Neural cell (in vitro differentiated cells): ENCODE data around the gene FBLN5.

Experiments
- CTCF ChIP-seq: fragments of 450-650 bp; IDR thresholded peaks from 2 replicates; pipeline ENCODE4 v1.5.1; 2014; ENCODE audit warnings: antibody characterized with exemption, mild to moderate bottlenecking, moderate library complexity; ENCODE audit not compliant: poor library complexity, severe bottlenecking
- EP300 ChIP-seq: fragments of 450-650 bp; conservative IDR thresholded peaks from 2 replicates; pipeline ENCODE4 v1.6.1; 2014; ENCODE audit warnings: antibody characterized with exemption, mild to moderate bottlenecking, moderate library complexity; ENCODE audit not compliant: poor library complexity, severe bottlenecking
- EZH2 ChIP-seq: fragments of 200-600, 300-800 bp; shearing (Covaris generic), sonication (generic); IDR thresholded peaks from 2 replicates; pipeline ENCODE4 v1.6.1; 2014; ENCODE audit warnings: antibody characterized with exemption, low read length, borderline replicate concordance, mild to moderate bottlenecking; ENCODE audit not compliant: insufficient read depth, poor library complexity, severe bottlenecking
- MXI1 ChIP-seq: fragments of 450-650 bp; conservative IDR thresholded peaks from 2 replicates; pipeline ENCODE4 v1.6.1; 2014; ENCODE audit warnings: antibody characterized with exemption, mild to moderate bottlenecking; ENCODE audit not compliant: poor library complexity, severe bottlenecking
- POLR2AphosphoS5 ChIP-seq: IDR thresholded peaks from 2 replicates; pipeline ENCODE4 v1.6.1; 2012
- RAD21 ChIP-seq: fragments of 450-650 bp; conservative IDR thresholded peaks from 2 replicates; pipeline ENCODE4 v1.6.1; 2014; ENCODE audit warnings: antibody characterized with exemption, mild to moderate bottlenecking, moderate library complexity
- REST ChIP-seq: IDR thresholded peaks from 2 replicates; pipeline ENCODE4 v1.6.1; 2012; ENCODE audit warnings: borderline replicate concordance
- SMC3 ChIP-seq: fragments of 450-650 bp; conservative IDR thresholded peaks from 2 replicates; pipeline ENCODE4 v1.6.1; 2014; ENCODE audit warnings: antibody characterized with exemption, mild to moderate bottlenecking, moderate library complexity; ENCODE audit not compliant: poor library complexity
- TAF1 ChIP-seq: IDR thresholded peaks from 2 replicates; pipeline ENCODE4 v1.6.1; 2012; ENCODE audit warnings: low read depth

DNA sequence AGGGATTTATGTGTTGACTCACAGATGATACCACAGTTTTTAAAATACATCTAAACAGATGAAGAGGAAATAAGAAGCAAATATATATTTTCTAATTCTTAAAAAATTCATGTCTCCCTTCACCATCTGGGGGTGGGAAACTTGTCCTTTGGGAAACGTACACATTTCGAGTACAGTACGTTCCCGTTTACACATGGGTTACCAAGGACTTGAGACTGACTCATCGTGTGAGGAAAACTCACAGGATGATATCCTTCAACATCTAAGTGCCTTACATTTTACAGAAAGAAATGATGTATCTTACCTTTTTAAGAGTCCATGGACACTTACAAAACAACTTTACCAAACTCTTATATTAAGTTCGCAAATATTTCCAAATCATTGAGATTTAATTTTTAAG is 16.0 kb upstream of the FBLN5 start:
- TF ChIP-seq CTCF (no peak), SMC3 (no peak), TAF1 (no peak), EZH2 (no peak), MXI1 (no peak), POLR2AphosphoS5 (no peak), EP300 (no peak), REST (no peak), RAD21 (no peak)
